K562 (cell line): ENCODE measurements around the gene TEDC1. TPM values are rescaled to one million over a fixed set of nuclear protein-coding genes. Genes with fewer than 3 reads are reported as not detected.

Experiments
- ATAC-seq: fragments of 200-7000 bp; cut with Tn5 transposase; 3 replicates; pipeline ENCODE4 v1.9.1; 2020; ENCODE audit warnings: moderate library complexity
- BruUV-seq: library from RNA; stranded (reverse); fragments of 400-500 nt; replicated peaks from 2 replicates; lab custom pipeline; 2021; lab: Mats Ljungman, UMichigan
- CTCF ChIA-PET: fragments of 300-600 bp; formaldehyde crosslinking; extraction: SDS; loops from one replicate; lab custom pipeline; 2021; ENCODE audit warnings: low intra/inter-chr PET ratio; lab: Yijun Ruan, JAX
- POLR2A ChIA-PET: fragments of 300-600, 350-650 bp; sonication (Branson Sonifier 250); formaldehyde crosslinking; extraction: SDS; loops from one replicate; lab custom pipeline; 2021; ENCODE audit warnings: antibody characterized with exemption, inconsistent platforms; lab: Yijun Ruan, JAX
- DNase-seq, 4 experiments: peaks; one replicate each; pipeline versions ENCODE4 v3.0.0 to v3.0.0-alpha.2; 2011 to 2018; ENCODE audit warnings: low spot score in 3 of 4, mixed read lengths in 3 of 4; ENCODE audit errors: extremely low read depth in 1 of 4
- FAIRE-seq: peaks from 2 replicates; lab custom pipeline; 2011; peaks lifted over from hg19 to GRCh38; lab: Jason Lieb, UNC
- H2AFZ ChIP-seq: 2 replicates; pipeline ENCODE4 v1.6.0; 2011; ENCODE audit warnings: low read depth, low read length, control low read depth, inconsistent platforms
- H3K27ac ChIP-seq: fragments of 200-600 bp; 3 replicates; pipeline ENCODE4 v1.8.0; 2011; ENCODE audit warnings: low read depth, mild to moderate bottlenecking, control low read depth, inconsistent platforms, low read length, moderate library complexity, mixed read lengths; ENCODE audit errors: extremely low read depth
- H3K27me3 ChIP-seq, 2 experiments: fragments of 300-600 bp in 1 of 2; 2 replicates in 1 of 2; 3 replicates in 1 of 2; pipeline versions ENCODE4 v1.6.0 to v1.8.0; 2011; ENCODE audit warnings: inconsistent platforms in 2 of 2, low read length in 2 of 2, mild to moderate bottlenecking in 1 of 2, mixed read lengths in 1 of 2, moderate library complexity in 1 of 2; ENCODE audit not compliant: control insufficient read depth in 2 of 2, insufficient read depth in 2 of 2
- H3K36me3 ChIP-seq: fragments of 300-600 bp; 3 replicates; pipeline ENCODE4 v1.8.0; 2011; ENCODE audit warnings: mild to moderate bottlenecking, low read length, inconsistent platforms; ENCODE audit not compliant: control insufficient read depth, insufficient read depth
- H3K4me1 ChIP-seq, 2 experiments: fragments of 200-600 bp in 1 of 2; replicated peaks in 1 of 2; 2 replicates in 1 of 2; 3 replicates in 1 of 2; pipeline versions ENCODE4 v1.5.1 to v1.8.0; 2011; ENCODE audit warnings: inconsistent platforms in 2 of 2, low read length in 2 of 2, mild to moderate bottlenecking in 1 of 2, mixed read lengths in 1 of 2, moderate library complexity in 1 of 2; ENCODE audit not compliant: control insufficient read depth in 2 of 2, insufficient read depth in 2 of 2
- H3K4me2 ChIP-seq: 2 replicates; pipeline ENCODE4 v1.6.1; 2011; ENCODE audit warnings: low read length, control low read depth, inconsistent platforms, mixed read lengths; ENCODE audit not compliant: insufficient read depth
- H3K4me3 ChIP-seq: fragments of 200-600 bp; sonication (generic), shearing (Covaris generic); 2 replicates; pipeline ENCODE4 v1.5.1; 2016; ENCODE audit warnings: control low read depth, inconsistent platforms
- H3K79me2 ChIP-seq: fragments of 200-600 bp; 3 replicates; pipeline ENCODE4 v1.8.0; 2011; ENCODE audit warnings: low read length, inconsistent platforms; ENCODE audit not compliant: control insufficient read depth, insufficient read depth
- H3K9ac ChIP-seq, 2 experiments: 2 replicates each; pipeline versions ENCODE4 v1.6.0 to v1.6.1; 2011; ENCODE audit warnings: low read depth in 2 of 2, low read length in 2 of 2, control low read depth in 1 of 2, inconsistent platforms in 1 of 2, mild to moderate bottlenecking in 1 of 2, mixed read lengths in 1 of 2; ENCODE audit not compliant: insufficient read depth in 1 of 2
- H3K9me1 ChIP-seq: one replicate; pipeline ENCODE4 v1.6.0; 2011; ENCODE audit warnings: inconsistent platforms, mild to moderate bottlenecking, low read length, moderate library complexity; ENCODE audit not compliant: control insufficient read depth, insufficient read depth
- H3K9me3 ChIP-seq: replicated peaks from 2 replicates; pipeline ENCODE4 v1.5.1; 2011; ENCODE audit warnings: low read depth, low read length, inconsistent platforms; ENCODE audit not compliant: control insufficient read depth, insufficient read depth
- H4K20me1 ChIP-seq: replicated peaks from 2 replicates; pipeline ENCODE4 v1.6.1; 2011; ENCODE audit warnings: low read length, inconsistent platforms, mixed read lengths; ENCODE audit not compliant: control insufficient read depth, insufficient read depth
- NRF1 ChIP-seq, 2 experiments: fragments of 450-650 bp; IDR thresholded peaks in 1 of 2; conservative IDR thresholded peaks in 1 of 2; 2 replicates each; pipeline ENCODE4 v1.6.1; 2014; ENCODE audit warnings: mild to moderate bottlenecking in 2 of 2
- POLR2G ChIP-seq: fragments of 200-400 bp; formaldehyde crosslinking; IDR thresholded peaks from 2 replicates; pipeline ENCODE4 v1.6.1; 2017; ENCODE audit warnings: low read depth, mild to moderate bottlenecking, antibody characterized with exemption, low read length, moderate library complexity
- ZNF134 ChIP-seq: fragments of 250-450 bp; sonication (Bioruptor Pico); conservative IDR thresholded peaks from 2 replicates; pipeline ENCODE4 v1.4.0; 2020
- WGBS: fragments of 100-300 bp; shearing (Covaris generic); methylation state at CpG from one replicate; pipeline ENCODE4 v1.1.6; 2016; ENCODE audit warnings: low coverage, mixed read lengths; ENCODE audit not compliant: insufficient coverage; ENCODE audit errors: missing lambda C conversion rate; 5-methylcytosine and 5-hydroxymethylcytosine counted together
- in situ Hi-C: fragments of 300-500 bp; cut with MboI; formaldehyde crosslinking; loops from 4 replicates; pipeline ENCODE4 v1.15.0; 2018; ENCODE audit warnings: inconsistent platforms, mixed read lengths
- intact Hi-C: fragments of 100-400 bp; cut with micrococcal nuclease; formaldehyde crosslinking; loops from 2 replicates; pipeline ENCODE4 v1.14.2; 2022
- polyA plus RNA-seq, 8 experiments: library from polyadenylated mRNA; depleted of rRNA in 4 of 8; stranded (reverse) in 5 of 8; unstranded in 3 of 8; fragments of >200 nt; fragmentation: Nextera tagmentation in 2 of 8; fragmentation: Illumina TruSeq in 1 of 8; extraction: Ambion mirVana in 2 of 8; extraction: Trizol in 1 of 8; gene quantifications; 2 replicates each; pipeline versions ENCODE4 v1.2.1 to v1.2.3, GENCODE V29; 2011 to 2014; ENCODE audit warnings: inconsistent platforms in 1 of 8, missing spikeins in 1 of 8
- total RNA-seq, 7 experiments: library from RNA; depleted of rRNA in 6 of 7; stranded (reverse); fragments of >200 nt in 6 of 7; fragmentation: Illumina TruSeq in 2 of 7; extraction: Trizol in 2 of 7; gene quantifications; 2 replicates each; pipeline versions ENCODE4 v1.2.1 to v1.2.3, GENCODE V29; 2011 to 2021; ENCODE audit warnings: low replicate concordance in 1 of 7
- TF ChIP-seq, protein P1 (sequence below): fragments of 250-450 bp; sonication (Bioruptor Pico); IDR thresholded peaks from 2 replicates; pipeline ENCODE4 v1.5.0; 2021; ENCODE audit warnings: mild to moderate bottlenecking, borderline replicate concordance

Gene TEDC1
- total and polyA plus RNA-seq, 9 of the 15 experiments (the other 6 are each of a cell fraction or from before 2014, with no cell fraction given), result 0.21 to 28.3 (median 5.9) TPM

DNA sequence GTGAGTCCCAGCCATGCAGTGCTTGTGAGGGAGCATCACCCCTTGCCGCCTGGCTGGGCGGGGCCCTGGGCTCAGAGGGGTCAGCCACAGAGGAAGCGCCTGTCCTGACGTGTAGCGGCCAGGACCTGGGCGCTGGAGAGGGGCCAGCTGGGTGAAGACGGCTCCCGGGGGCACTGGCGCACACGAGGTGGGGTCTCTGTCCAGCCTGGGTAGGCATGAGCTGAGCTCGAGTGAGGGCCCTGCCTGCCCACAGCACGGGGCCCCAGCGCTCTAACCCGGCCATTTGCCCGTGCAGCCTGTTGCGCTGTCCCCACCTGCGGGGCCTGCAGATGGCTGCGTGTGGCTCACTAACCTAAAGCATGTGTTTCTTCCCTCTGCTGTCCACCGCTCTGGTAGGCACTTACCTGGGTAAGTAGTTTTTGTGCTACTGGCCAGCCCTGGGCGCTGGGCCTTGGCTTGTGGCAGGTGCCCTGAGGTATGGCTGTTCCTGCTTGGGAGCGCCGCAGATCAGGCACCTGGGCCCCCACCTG, 23.0 kb upstream of the TEDC1 start (continued):
- TF ChIP-seq, protein P1, sequence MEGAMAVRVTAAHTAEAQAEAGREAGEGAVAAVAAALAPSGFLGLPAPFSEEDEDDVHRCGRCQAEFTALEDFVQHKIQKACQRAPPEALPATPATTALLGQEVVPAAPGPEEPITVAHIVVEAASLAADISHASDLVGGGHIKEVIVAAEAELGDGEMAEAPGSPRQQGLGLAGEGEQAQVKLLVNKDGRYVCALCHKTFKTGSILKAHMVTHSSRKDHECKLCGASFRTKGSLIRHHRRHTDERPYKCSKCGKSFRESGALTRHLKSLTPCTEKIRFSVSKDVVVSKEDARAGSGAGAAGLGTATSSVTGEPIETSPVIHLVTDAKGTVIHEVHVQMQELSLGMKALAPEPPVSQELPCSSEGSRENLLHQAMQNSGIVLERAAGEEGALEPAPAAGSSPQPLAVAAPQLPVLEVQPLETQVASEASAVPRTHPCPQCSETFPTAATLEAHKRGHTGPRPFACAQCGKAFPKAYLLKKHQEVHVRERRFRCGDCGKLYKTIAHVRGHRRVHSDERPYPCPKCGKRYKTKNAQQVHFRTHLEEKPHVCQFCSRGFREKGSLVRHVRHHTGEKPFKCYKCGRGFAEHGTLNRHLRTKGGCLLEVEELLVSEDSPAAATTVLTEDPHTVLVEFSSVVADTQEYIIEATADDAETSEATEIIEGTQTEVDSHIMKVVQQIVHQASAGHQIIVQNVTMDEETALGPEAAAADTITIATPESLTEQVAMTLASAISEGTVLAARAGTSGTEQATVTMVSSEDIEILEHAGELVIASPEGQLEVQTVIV (CRISPR knock-in tag), result no peak

DNA sequence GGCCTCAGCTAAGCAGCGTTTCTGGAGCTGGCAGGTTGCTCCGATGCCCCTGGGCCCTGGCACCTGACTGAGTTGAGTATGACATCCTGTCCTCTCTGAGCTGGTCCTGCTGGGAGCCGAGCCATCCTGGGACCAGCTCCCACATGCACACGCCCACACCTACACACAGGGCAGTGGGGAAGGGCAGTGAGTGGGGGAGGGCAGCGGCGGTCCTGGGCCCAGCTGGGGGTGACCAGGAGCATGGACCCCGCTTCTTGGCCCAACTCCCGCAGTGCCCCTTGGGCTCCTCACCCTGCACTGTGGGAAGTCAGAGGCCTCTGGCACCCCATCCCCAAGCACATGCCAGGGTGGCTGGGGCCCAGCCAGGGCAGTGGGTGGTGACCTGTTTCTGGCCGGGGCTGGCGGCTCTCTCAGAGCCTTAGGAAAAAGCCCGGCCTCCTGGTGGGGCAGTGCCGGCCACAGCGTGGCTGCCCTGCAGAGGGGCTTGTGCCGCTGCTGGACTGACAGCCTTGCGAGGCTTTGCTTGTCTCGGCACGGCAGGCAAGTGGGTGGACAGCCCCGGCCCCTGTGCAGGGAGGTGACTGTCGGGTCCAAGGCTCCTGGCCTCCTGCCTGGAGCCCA, 22.3 kb upstream of the TEDC1 start:
- H2AFZ ChIP-seq, result no peak overlapping the region
- ChIA-PET POLR2A (interaction anchor here (0.6 kb wide), 1 partner anchor 1820 kb away, joined by 3 read pairs; no protein-coding TSS in a partner anchor), CTCF (no interaction called here)
- no peaks in the 10 kb centered on the region for H3K27me3 ChIP-seq
- in situ Hi-C loops (no loop called here), intact Hi-C loops (no loop called here)
- no peaks in the 10 kb centered on the region for H3K79me2 ChIP-seq
- no peaks in the 10 kb centered on the region for H3K9me3 ChIP-seq
- H3K9me1 ChIP-seq, result no peaks in the 10 kb centered on the region
- no peak overlapping the region for H3K9ac ChIP-seq
- ATAC-seq (no peak), DNase-seq (no peak)
- BruUV-seq, result no TSS peak
- H3K4me1 ChIP-seq, result peaks cover 0 to 59% of the 10 kb centered on the region in 2 experiments; a peak in 2 of 5 replicates
- H4K20me1 ChIP-seq, result no peaks in the 10 kb centered on the region; the same call in 1 of the 2 replicates
- no peak overlapping the region for H3K27ac ChIP-seq
- 92% methylated on average over 5 of the region's 19 CpGs for WGBS
- no peak overlapping the region for H3K4me3 ChIP-seq
- H3K36me3 ChIP-seq, result peaks cover 51% of the 10 kb centered on the region; the same call in 2 of the 3 replicates
- no peak overlapping the region for H3K4me2 ChIP-seq
- TF ChIP-seq NRF1 (conservative IDR thresholded peaks at IDR 0.05 in 1 of 2, IDR thresholded peaks at IDR 0.05 in 1 of 2) (no peak), ZNF134 (CRISPR knock-in tag) (no peak), POLR2G (peak; percentile 42; the same call in 1 of the 2 replicates)
- TF ChIP-seq, all 486 proteins: peak for 1
- no peak for FAIRE-seq
